AG20443 (cell line): Measurements from ENCODE around the gene SLC33A1.
"Not testable (repeated sequence)": the region's sequence is repeated elsewhere in the genome, so short reads cannot be mapped to it uniquely, and the experiment has no call there.

Experiments
- DNase-seq: peaks from one replicate; pipeline ENCODE4 v3.0.0; 2012; ENCODE audit warnings: low spot score, mixed read lengths

Gene SLC33A1

GRCh38 chr3:155861476-155862183 lies 7.4 kb upstream of the SLC33A1 start:
- DNase-seq, result no peak

- DNase-seq, result not testable (repeated sequence)
Measured at GRCh38 chr3:155860424-155860823, 6.2 kb upstream of the SLC33A1 start.

- DNase-seq, result peak; percentile 33
Measured at GRCh38 chr3:155859859-155860258, 5.6 kb upstream of the SLC33A1 start.

- peak; percentile 23 for DNase-seq
Measured at GRCh38 chr3:155853214-155854140, 750 bp downstream of the SLC33A1 start.

- no peak for DNase-seq
Measured at GRCh38 chr3:155852341-155852740, 1.9 kb downstream of the SLC33A1 start.

GRCh38 chr3:155849404-155849803 lies 4.8 kb downstream of the SLC33A1 start:
- DNase-seq, result not testable (repeated sequence)

GRCh38 chr3:155847993-155848392 lies 6.2 kb downstream of the SLC33A1 start:
- no peak for DNase-seq

GRCh38 chr3:155846119-155846518 lies 8.1 kb downstream of the SLC33A1 start:
- DNase-seq, result no peak

GRCh38 chr3:155843569-155843968 lies 10.7 kb downstream of the SLC33A1 start:
- DNase-seq, result no peak

GRCh38 chr3:155835341-155836071 lies 18.7 kb downstream of the SLC33A1 start:
- no peak for DNase-seq

- DNase-seq, result not testable (repeated sequence)
Measured at GRCh38 chr3:155828490-155829098, 25.6 kb downstream of the SLC33A1 start.

GRCh38 chr3:155815030-155815545 lies 39.1 kb downstream of the SLC33A1 start:
- no peak for DNase-seq

GRCh38 chr3:155813224-155813623 lies 41.0 kb downstream of the SLC33A1 start:
- not testable (repeated sequence) for DNase-seq

- DNase-seq, result peak; percentile 12
Measured at GRCh38 chr3:155809181-155809580, 45.0 kb downstream of the SLC33A1 start.

- no peak for DNase-seq
Measured at GRCh38 chr3:155807823-155808222, 46.4 kb downstream of the SLC33A1 start.

- DNase-seq, result peak; percentile 93
Measured at GRCh38 chr3:155805802-155806618, 48.2 kb downstream of the SLC33A1 start, which contains the start of gene C3orf33. Gene C3orf33, minus strand, starts transcription at chr3:155806278. Its CDS starts 26 bp downstream, at chr3:155806252.

- no peak for DNase-seq
Measured at GRCh38 chr3:155805204-155805801, 48.9 kb downstream of the SLC33A1 start.

- DNase-seq, result no peak
Measured at GRCh38 chr3:155804323-155804722, 49.9 kb downstream of the SLC33A1 start.

- DNase-seq, result no peak
Measured at GRCh38 chr3:155792532-155792931, 61.7 kb downstream of the SLC33A1 start.

- DNase-seq, result no peak
Measured at GRCh38 chr3:155791190-155791589, 63.0 kb downstream of the SLC33A1 start.
